ACC112 (cell line): ENCODE results near the gene TNPO1.

Experiments used
- H2AFZ ChIP-seq: fragments of 200-600 bp; sonication (generic); one replicate; pipeline ENCODE4 v1.6.0; 2017; ENCODE audit warnings: antibody characterized with exemption, low read length; ENCODE audit not compliant: unreplicated experiment
- H3K27ac ChIP-seq: fragments of 200-600 bp; sonication (generic); 2 replicates; pipeline ENCODE4 v1.5.1; 2014; ENCODE audit warnings: low read depth, mild to moderate bottlenecking, antibody characterized with exemption, low read length, moderate library complexity
- H3K27me3 ChIP-seq: fragments of 200-600 bp; sonication (generic); 2 replicates; pipeline ENCODE4 v1.6.1; 2014; ENCODE audit warnings: mild to moderate bottlenecking, antibody characterized with exemption, low read length, moderate library complexity, mixed read lengths; ENCODE audit not compliant: insufficient read depth
- H3K36me3 ChIP-seq: fragments of 200-600 bp; sonication (generic); 2 replicates; pipeline ENCODE4 v1.6.1; 2016; ENCODE audit warnings: mild to moderate bottlenecking, antibody characterized with exemption, low read length, moderate library complexity, mixed read lengths; ENCODE audit not compliant: insufficient read depth
- H3K4me1 ChIP-seq: fragments of 200-600 bp; sonication (generic); one replicate; pipeline ENCODE4 v1.6.1; 2016; ENCODE audit warnings: low read length, mixed read lengths; ENCODE audit not compliant: insufficient read depth, unreplicated experiment, control insufficient read depth
- H3K4me3 ChIP-seq: fragments of 200-600 bp; sonication (generic); 2 replicates; pipeline ENCODE4 v1.5.1; 2014; ENCODE audit warnings: mild to moderate bottlenecking, low read depth, low read length
- H3K79me2 ChIP-seq: fragments of 200-600 bp; sonication (generic); one replicate; pipeline ENCODE4 v1.6.0; 2016; ENCODE audit warnings: low read length; ENCODE audit not compliant: control insufficient read depth, unreplicated experiment, insufficient read depth

Gene TNPO1

GRCh38 chr5:72816284-72817075, at the start of gene TNPO1:
Gene TNPO1, plus strand, starts transcription at chr5:72816661. Its CDS starts 77 bp downstream, at chr5:72816738.
- H3K27ac ChIP-seq: peak within 1 kb of the TSS; percentile 93
- H3K27me3 ChIP-seq: no peaks in the 10 kb centered on the region
- peaks cover 27% of the 10 kb centered on the region for H3K4me1 ChIP-seq
- H3K4me3 ChIP-seq: peak within 1 kb of the TSS; percentile 97
- H2AFZ ChIP-seq: peak within 1 kb of the TSS; percentile 93
- H3K36me3 ChIP-seq: no peaks in the 10 kb centered on the region
- peaks cover 49% of the 10 kb centered on the region for H3K79me2 ChIP-seq

- H3K4me1 ChIP-seq: no peaks in the 10 kb centered on the region
- no peaks in the 10 kb centered on the region for H3K36me3 ChIP-seq
- H3K79me2 ChIP-seq: no peaks in the 10 kb centered on the region
- H3K4me3 ChIP-seq: no peak overlapping the region
- no peaks in the 10 kb centered on the region for H3K27me3 ChIP-seq
- no peak overlapping the region for H2AFZ ChIP-seq
- no peak overlapping the region for H3K27ac ChIP-seq
These were observed 49.0 kb upstream of the TNPO1 start for GRCh38 chr5:72767289-72768010.

GRCh38 chr5:72770266-72770665, 46.2 kb upstream of the TNPO1 start:
- Histone ChIP-seq H3K4me1 (no peaks in the 10 kb centered on the region), H3K27ac (no peak overlapping the region), H3K4me3 (no peak overlapping the region), H3K79me2 (no peaks in the 10 kb centered on the region), H3K27me3 (no peaks in the 10 kb centered on the region), H3K36me3 (no peaks in the 10 kb centered on the region), H2AFZ (no peak overlapping the region)

GRCh38 chr5:72776684-72777083, 39.8 kb upstream of the TNPO1 start:
- no peaks in the 10 kb centered on the region for H3K79me2 ChIP-seq
- no peaks in the 10 kb centered on the region for H3K36me3 ChIP-seq
- no peak overlapping the region for H3K4me3 ChIP-seq
- H2AFZ ChIP-seq: no peak overlapping the region
- H3K4me1 ChIP-seq: no peaks in the 10 kb centered on the region
- no peak overlapping the region for H3K27ac ChIP-seq
- no peaks in the 10 kb centered on the region for H3K27me3 ChIP-seq

GRCh38 chr5:72779520-72779919, 36.9 kb upstream of the TNPO1 start:
- no peaks in the 10 kb centered on the region for H3K4me1 ChIP-seq
- no peak overlapping the region for H3K27ac ChIP-seq
- H3K36me3 ChIP-seq: no peaks in the 10 kb centered on the region
- no peak overlapping the region for H2AFZ ChIP-seq
- no peak overlapping the region for H3K4me3 ChIP-seq
- H3K79me2 ChIP-seq: no peaks in the 10 kb centered on the region
- no peaks in the 10 kb centered on the region for H3K27me3 ChIP-seq

GRCh38 chr5:72783354-72783753, 33.1 kb upstream of the TNPO1 start:
- no peak overlapping the region for H3K4me3 ChIP-seq
- no peaks in the 10 kb centered on the region for H3K79me2 ChIP-seq
- H3K36me3 ChIP-seq: no peaks in the 10 kb centered on the region
- no peaks in the 10 kb centered on the region for H3K4me1 ChIP-seq
- no peak overlapping the region for H3K27ac ChIP-seq
- H2AFZ ChIP-seq: no peak overlapping the region
- no peaks in the 10 kb centered on the region for H3K27me3 ChIP-seq

GRCh38 chr5:72784129-72784528, 32.3 kb upstream of the TNPO1 start:
- H3K79me2 ChIP-seq: no peaks in the 10 kb centered on the region
- H3K27me3 ChIP-seq: no peaks in the 10 kb centered on the region
- H2AFZ ChIP-seq: no peak overlapping the region

GRCh38 chr5:72785801-72786200, 30.7 kb upstream of the TNPO1 start:
- no peaks in the 10 kb centered on the region for H3K4me1 ChIP-seq
- H3K36me3 ChIP-seq: no peaks in the 10 kb centered on the region
- no peak overlapping the region for H3K4me3 ChIP-seq
- H3K27ac ChIP-seq: no peak overlapping the region
- H3K27me3 ChIP-seq: no peaks in the 10 kb centered on the region
- H2AFZ ChIP-seq: no peak overlapping the region
- no peaks in the 10 kb centered on the region for H3K79me2 ChIP-seq

More at GRCh38 chr5:72784129-72784528, 32.3 kb upstream of the TNPO1 start:
- Histone ChIP-seq H3K4me1 (no peaks in the 10 kb centered on the region), H3K27ac (no peak overlapping the region), H3K36me3 (no peaks in the 10 kb centered on the region), H3K4me3 (no peak overlapping the region)

GRCh38 chr5:72786676-72787075, 29.8 kb upstream of the TNPO1 start:
- H3K4me3 ChIP-seq: no peak overlapping the region
- no peak overlapping the region for H3K27ac ChIP-seq
- H2AFZ ChIP-seq: no peak overlapping the region
- H3K4me1 ChIP-seq: no peaks in the 10 kb centered on the region
- H3K36me3 ChIP-seq: no peaks in the 10 kb centered on the region
- no peaks in the 10 kb centered on the region for H3K79me2 ChIP-seq
- no peaks in the 10 kb centered on the region for H3K27me3 ChIP-seq

- Histone ChIP-seq H3K27me3 (no peaks in the 10 kb centered on the region), H3K4me3 (no peak overlapping the region), H3K36me3 (no peaks in the 10 kb centered on the region), H3K4me1 (no peaks in the 10 kb centered on the region), H2AFZ (no peak overlapping the region), H3K79me2 (no peaks in the 10 kb centered on the region), H3K27ac (no peak overlapping the region)
These were observed 27.5 kb upstream of the TNPO1 start for GRCh38 chr5:72788866-72789505.
